IPS DF 4.7 (cell line): ENCODE results near the gene ERC2.
A peak's percentile ranks its signal among the peaks of the same experiment; 100 is the strongest.

Experiments
- DNase-seq: peaks from one replicate; pipeline ENCODE4 v3.0.0-alpha.2; 2013; ENCODE audit warnings: low spot score; ENCODE audit errors: extremely low read depth

ERC2 gene

DNA sequence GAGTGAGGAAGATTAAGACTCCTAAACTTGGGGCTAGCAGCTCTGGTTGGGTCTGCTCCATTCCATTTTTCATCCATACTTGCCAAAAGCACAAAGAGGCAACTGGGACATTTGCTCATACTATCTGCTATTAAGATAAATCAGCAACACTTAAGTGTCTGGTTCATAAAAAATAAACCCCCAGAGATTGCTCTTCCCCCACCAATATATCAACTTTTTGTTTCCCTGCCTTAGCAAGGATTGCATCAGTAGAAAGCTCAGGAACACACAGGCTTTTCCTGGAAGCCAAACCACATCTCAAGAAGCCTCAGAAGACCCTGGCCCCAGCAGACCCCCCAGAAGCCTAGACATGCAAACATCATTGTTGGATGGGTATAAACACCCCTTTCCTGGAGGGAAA, 748.8 kb downstream of the ERC2 start:
- DNase-seq = no peak

DNA sequence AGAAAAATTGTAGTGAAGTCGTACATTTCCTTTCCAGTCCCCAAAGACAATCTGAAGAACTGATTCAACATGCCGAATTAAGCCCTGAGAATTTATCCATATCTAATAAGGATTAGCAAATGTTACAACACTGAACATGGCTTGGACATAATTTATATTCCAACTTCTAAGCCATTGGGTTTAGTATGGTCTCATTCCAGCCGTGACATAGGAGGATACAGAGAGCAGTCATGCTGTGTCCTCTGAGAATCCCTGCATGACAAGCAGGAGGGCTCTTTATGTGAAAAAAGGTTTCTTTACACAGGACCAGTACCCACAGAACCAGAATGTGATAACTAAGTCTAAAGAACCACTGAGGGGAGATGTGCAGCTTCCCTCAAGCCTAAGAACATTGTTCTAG, 749.3 kb downstream of the ERC2 start:
- no peak for DNase-seq

DNA sequence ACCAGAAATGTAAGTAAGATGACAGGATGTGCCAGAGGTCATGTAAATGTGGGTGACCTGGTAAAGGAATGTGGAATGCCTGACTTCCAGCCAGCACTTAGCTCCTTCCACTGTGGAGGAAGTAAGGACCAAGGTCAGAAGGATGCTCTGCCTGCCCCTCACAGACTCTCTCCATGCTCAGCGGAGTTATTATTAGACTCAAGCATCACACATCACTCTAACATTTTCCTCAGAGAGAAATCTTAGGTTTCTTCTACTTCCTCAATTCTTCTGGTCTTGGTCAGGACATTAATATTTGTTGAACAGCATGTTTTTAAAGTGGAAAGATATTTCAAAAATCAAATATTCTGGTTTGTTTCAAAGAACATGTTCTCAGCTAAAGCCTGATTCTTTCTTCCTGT, 749.7 kb downstream of the ERC2 start:
- DNase-seq = no peak

DNA sequence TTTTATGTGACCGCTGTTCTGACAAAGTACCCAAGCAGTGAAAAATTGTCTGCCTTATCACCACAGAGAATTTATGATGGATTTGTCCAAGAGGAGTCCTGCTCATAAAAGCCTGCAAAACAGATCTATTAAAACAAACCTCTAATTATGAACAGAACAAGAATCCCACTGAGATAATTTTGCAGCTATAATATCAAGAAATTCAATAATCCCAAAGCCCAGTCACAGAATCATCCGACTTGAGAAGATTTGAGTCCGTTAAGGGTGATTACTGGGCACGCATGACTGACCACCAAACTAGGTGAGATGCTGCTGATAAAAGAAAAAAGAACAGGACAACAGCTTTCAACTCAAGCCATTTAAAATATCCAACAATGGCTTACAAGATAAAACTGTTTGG, 750.2 kb downstream of the ERC2 start:
- no peak for DNase-seq

DNA sequence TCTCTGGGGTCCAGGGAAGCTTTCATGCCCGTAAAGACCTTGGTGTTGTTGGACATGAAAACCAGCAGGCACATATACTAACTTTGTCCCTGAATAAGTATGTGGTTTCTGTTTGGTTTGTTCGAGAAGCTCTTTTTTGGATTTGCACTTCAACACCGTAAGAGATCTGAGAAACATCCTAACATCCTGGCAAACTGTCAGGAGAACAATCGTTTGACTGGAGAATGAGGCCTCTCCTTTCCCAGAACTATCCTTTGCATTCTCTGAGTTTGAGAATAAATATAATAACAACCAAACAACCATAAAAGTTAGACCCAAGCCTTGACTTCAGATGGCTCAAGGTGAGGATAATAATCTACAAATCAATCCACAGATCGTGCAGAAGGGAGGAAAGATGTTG, 750.8 kb downstream of the ERC2 start:
- no peak for DNase-seq

DNA sequence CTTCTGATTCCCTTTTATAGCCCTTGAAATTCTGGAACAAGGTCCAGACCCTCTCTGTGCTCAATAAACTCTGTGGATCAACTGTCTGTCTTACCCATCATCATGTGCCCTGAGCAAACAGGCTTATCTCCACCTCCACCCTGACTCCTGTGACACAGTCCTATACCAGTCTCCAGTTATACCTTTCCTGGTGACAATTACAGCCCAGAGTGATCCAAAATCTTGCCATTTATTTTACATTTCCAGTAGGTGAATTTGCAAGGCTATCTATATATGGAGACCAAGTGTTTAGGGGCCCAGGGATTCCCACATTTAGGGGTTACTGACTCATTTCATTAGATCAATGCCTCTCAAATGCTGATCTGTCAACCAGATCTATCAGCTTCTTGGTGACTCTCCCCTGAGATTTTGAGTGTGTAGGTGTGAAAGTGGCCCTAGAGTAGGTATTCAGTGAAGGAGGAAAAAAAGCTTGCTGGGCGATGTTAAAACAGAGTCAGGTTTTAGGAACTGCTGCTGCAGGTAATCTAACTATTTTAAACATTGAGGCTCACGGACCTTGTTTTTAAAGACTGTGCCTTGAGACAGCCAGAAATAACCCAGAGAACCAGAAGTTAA, 751.5 kb downstream of the ERC2 start:
- no peak for DNase-seq

DNA sequence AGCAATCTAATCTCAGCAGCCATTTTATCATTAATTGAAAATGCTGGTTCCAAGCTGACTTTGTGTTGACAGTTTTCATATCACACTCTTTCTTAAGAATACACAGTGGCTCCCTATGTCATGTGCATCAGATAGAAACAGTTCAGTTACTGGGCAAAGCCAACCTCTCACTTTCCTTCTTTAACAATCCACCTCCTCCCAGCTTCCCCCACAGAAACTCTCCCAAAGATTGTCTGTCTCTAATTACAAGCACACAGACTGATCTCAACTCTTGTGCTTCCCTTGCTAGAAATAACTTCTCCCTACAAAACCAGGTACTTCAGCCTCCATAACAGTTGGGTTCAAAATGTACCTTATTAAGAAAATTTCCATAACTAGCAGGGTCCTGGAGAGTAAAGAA, 752.2 kb downstream of the ERC2 start:
- no peak for DNase-seq

DNA sequence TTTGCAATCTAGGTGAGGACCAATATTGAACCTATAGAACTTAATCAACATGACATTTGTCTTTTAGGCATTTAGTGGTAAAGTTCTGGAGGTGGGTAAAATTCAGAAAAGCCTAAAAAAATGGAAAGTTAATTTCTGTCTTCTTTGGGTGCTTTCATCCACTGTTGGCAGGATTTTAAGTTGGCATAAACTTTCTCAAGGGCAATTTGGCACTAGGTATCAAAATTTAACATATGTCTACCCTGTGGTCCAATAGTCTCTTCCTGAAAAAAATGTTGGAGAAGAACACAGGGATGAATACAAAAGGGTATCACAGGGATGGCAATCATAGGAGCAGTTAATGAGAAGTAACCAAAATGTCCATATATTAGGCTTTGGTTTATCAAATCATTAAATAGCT, 754.2 kb downstream of the ERC2 start:
- DNase-seq = no peak

DNA sequence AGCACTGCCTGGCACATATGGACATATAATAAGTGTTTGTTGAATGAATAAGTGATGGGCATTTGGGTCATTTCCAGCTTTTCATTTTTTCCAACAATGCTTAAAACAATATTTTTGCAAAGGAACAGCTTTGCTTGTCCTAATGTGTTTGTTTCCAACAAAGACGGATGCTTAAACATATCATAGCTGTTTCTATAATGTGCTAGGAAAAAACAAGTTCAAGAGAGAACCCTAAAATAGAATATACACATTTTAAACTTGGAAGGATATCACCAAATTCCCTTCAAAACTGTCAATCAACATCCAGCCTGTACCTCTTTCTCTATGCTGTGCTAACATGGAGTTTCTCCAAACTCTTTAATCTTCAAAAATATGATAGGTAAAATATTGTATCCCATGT, 756.6 kb downstream of the ERC2 start:
- DNase-seq = no peak

DNA sequence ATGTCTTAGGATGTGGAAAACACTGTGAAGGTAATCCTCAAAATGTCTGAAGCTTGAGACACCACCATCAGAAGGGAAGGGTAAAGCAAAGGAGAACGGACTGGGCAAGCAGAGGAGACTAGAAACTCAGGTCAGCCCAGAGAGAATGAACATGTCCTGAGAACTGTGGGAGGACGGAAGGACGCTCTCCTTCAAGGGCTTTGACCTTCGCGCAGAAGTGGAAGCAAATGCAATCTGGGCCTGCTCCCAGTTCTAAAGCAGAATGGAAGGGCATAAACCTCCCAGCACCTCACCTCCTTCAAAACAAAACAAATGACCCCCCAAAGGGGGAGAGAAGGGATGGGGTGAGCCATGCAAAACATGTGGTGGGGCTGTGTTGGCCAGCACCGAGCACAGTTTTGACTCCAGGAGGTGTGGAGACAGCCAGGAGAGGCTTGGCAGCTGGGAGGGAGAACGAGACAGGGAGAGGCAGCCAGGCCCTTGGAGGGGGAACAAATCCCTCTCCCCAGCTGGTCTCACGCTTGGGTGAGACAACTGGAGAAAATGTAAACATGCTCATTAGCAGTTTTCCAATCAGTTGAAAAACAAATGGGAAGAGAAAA, 758.8 kb downstream of the ERC2 start:
- DNase-seq = no peak

DNA sequence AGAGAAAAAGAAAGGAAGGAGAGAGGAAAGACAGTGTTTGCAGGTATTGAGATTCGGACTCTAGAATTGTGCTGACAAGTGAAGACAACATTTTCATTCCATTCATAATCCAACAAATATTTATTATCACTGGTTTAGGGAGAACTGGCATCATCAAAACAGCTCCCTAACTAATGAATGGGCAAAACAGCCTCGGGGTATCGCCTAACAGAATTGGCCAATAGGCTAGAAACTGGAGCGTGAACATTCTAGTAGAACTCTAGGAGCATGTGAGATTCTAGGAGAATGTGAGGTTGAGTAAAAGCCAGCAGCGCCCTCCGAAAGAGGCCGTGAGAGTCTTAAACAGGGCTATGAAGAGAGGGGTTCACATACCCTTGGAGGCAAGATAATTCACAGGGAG, 759.3 kb downstream of the ERC2 start:
- no peak for DNase-seq

DNA sequence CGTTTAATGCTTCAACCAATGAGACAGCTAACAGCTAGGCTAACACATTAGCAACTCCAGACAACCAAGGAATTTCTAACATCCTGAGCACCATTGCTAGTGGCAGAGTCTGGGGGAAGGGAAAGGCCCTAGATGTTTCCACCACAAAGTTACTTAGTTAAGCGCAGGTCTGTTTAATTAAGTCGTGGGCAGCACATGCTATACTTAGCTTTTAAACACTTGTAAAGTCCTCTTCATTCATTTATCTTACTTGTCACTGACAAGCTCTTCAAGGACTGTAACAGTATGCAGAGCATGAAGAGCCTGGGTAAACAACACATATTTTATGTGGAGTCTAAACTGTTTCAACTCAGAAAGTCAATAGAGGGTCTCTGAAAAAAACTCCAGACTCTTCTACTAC, 760.0 kb downstream of the ERC2 start:
- no peak for DNase-seq

DNA sequence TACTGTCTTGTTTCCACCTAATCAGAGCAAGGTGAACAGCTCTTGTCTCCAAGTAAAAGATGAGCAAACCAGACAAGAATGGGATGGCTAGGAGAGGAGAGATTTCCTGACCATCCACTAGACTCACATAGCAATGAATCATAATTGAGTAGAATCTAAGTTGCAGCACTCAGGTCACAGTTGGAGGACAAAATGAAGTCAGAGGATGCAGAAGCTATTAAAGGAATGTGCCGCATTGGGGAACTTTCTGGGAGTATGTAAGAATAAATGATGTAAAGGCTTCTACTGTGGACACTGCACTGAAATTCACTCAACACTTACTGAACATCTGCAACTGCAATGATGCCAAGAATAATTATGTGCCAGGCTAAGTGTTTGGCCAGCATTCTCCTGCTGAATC, 763.7 kb downstream of the ERC2 start:
- DNase-seq = no peak

DNA sequence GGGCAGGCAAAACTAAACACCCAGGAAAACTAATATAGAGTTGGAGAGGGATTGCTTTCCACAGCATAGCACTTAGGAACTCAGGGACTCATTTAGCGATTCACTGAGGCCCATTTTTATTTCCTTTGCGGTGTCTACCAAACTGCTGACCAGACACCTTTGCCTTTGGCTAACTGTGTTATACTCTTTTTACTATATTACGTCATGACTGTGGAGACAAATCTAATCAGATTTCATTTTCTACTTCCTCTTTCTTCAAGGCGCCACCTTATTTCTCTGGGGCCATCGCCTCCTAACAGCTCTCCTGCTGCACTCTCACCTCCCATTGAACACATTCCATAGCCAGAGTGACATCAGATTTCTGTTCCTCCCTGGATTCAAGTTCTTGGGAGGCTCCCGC, 765.4 kb downstream of the ERC2 start:
- DNase-seq = no peak

DNA sequence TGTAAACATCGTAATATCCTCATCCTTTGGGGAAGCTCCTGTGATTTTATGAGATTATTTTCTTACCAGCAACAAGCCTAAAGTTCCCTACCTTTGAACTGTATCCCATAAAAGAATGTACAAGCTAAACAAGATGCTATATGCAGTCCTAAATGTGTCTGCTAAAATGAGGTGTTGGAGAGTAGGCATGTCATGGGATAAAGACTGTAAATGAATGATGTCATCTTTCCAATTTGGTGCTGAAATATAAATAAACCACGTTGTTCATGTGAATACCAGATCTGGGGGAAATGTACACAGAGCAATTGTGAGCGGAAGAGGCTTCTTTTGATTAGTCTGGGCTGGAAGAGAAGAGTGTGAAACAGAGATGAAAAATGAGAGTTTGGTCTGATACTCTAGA, 766.3 kb downstream of the ERC2 start:
- no peak for DNase-seq

DNA sequence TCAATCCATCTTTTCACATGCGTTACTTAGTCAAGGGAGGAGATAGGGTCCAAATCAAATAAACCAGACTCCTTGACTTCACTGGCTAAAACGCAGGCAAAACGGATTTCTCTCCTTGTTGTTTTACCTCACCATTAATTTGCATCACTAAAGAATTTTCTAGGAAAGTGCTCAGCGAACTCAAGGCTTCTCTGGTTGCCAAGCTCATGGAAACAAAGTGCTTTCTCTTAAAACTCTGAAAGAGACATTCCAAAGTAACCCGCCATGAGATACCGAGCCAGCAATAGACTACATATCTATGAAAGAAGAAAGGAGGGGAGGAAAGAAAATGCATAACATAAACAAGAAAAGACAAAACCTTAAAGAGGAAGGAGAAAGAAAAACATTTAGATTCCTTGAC, 769.4 kb downstream of the ERC2 start:
- no peak for DNase-seq

DNA sequence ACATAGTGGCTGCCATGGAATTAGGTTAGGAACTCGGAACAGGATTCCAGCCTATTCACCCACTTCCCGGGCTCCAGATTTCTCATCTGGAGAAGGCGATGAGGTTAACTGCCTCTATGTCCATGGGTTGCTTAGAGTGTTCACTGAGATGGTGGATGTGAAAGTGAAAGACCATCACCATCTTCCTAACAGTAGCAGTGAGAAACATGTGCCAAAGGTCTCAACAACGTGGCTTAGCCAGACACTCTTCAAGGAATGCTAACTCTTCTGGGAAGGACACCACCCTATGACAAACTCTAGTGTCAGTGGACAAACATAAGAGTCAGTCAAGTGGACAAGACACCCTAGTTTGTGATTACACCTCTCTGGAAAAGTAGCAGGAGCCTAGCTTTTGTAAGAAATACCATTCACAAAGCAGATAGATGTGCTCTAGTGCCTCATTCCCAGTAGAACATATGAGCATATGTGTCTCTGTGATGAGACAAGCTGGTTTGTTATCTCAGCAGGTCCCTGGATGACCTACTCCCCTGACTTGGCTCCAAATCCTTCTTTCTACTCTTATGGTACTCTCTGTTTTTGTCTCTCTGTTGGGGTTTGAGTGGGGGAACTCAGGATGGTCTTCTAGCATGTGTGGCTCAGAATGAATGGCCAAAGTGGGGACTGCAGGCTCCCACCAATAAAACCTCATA, 770.9 kb downstream of the ERC2 start:
- DNase-seq = no peak

DNA sequence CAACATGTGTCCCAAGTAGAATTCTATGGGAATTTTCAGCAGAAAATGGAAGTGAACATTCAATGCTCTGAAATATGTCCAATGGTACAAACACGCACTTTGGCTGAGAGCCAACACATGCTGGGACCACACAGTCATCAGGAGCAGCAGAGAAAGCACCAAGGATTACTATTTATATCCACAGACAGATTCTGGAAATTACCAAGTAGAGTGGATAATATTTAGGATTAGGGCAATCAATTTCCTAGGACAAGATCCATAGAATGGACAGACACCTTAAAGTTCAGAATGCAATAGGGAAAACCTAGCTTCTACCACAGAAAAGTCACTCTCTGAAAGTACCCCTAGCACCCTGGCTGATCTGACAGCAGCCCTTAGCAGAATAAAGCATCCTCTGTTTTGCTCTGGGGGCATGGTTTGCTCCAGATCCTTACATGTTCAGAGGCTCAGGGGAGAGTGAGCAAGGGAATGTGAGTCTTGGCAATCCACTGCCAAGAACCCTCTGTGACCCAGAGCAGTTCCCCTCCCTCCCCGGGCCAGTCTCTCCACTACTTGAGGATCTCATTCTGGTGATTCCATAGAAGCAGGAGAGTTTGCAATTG, 775.2 kb downstream of the ERC2 start:
- DNase-seq = no peak

DNA sequence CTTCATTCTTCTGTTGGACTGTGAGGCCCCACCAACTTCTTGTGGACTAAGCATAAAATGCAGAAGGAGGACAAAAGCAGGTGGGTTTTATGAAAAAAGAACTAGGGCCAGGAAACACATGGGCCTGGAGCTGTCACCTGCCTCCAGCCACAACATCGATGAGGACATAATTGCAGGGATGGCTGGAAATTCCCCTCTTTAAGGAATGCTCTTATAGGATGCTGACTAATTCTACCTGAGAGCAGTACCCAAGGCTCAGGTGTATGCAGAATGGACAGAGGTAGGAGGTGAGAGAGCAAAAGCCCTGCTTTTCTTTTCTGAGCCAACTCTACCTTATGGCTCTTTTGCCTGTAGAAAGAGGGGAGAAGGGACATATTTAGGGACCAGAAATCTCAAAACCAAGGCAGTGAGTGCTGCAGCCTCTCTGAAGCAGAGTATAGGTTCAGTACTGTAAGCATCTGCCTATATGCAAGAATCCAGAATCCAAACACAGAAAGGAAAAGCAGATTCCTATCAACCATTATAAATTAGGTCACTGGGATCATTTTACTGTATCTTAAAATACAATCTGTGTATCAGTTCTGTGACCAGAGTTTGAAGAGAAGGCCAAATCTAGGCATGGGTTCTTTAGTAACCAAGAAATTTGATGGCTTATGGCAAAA, 775.8 kb downstream of the ERC2 start:
- no peak for DNase-seq

DNA sequence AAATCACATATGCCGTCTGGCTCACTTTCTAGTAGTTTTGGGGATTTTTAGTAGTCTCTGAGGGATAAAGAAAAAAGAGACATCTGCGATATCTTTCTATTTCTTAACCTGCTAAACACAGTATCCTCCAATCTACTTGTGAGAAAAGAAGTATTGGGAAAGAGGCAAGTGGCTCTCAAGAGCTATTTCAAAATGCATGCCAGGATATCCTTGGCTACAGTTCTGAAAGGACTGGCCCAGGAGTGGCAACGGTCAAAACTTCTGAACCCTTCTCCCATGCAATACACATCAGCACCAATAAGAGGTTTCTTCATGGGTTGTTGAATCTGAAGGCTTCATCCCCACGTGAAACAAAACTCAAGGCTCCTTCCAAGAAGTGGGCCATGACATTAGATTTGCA, 777.1 kb downstream of the ERC2 start:
- no peak for DNase-seq

DNA sequence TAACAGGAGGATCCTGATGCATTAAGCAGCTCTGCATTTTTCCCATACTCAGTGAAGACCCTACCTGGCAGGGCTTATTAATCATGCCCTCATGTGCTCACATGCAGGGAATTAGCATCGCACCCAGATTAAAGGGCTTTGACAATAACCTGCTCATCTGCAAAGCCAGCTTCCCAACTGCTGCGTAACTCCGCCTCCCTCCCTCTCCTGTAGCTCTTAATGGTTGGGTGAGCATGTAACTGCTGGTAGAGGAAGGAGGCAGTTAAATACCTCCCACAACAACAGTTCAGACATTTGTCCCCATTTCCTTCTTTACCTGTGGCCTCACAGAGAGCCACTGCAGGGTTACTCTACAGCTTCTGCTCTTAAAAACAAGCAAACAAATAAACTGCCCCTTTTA, 777.5 kb downstream of the ERC2 start:
- DNase-seq = peak; percentile 66

DNA sequence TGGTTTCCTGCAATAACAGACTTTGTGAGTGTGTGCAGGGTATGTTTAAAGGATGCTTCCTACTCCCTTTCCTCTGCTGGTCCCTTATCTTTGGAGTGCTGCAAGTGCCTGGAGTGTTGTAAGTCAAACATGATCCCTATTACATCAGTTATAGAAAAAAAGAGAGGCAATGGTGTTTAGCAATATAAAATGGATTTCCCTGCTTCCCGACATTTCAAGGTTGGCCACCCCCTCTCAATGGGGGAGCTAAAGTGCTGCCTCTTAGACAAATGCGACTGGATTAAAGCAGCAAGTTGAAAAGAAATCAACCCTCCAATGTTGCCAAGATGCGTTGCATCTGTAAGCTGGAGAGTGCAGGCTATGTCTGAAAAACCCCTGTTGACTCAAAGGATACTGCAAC, 778.1 kb downstream of the ERC2 start:
- no peak for DNase-seq
